HG03575 (cell line): Measurements from ENCODE around the gene DLG4.

Experiments
- ATAC-seq: cut with Tn5 transposase; IDR thresholded peaks from one replicate; pipeline ENCODE4 v1.9.1; 2021; ENCODE audit not compliant: unreplicated experiment, insufficient number of reproducible peaks, low FRiP score; ENCODE audit errors: extremely low read depth

Gene DLG4

GRCh38 chr17:7219812-7220592, at the start of gene DLG4, which contains the start of gene ACADVL:
DLG4 (minus strand) TSS chr17:7219836.
ACADVL (plus strand) TSS chr17:7219938; CDS start chr17:7219985, 47 bp downstream.
- no peak for ATAC-seq

DNA sequence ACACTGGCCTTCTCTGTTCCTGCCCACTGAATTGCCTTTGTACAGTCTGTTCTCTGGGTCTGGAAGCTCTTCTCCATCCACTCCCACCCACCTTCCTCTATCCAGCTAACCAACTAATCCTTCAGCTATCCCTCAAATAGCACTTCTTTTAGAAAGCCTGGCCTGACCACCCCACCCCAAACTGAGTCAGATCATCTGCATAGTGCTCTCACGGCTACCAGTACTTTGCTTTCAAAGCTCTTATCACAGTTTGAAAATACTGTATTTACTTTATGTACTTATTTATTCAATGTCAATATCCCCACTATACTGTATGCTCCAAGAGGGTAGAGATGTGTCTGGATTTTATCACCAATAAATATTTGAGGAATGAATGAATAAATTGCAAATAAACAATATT, 47.1 kb upstream of the DLG4 start:
- ATAC-seq: no peak

DNA sequence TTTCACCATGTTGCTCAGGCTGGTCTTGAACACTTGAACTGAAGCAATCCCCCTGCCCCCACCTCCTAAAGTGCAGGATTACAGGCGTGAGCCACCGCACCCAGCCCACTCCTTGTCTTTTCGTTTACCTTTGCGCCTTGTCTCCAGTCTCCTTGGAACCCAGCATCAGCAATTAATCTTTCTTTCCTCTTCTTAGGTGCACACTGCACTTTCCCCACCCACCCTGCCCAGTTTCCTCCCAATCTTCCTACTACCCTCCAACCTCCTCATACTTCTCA, 44.1 kb upstream of the DLG4 start:
- ATAC-seq: no peak

DNA sequence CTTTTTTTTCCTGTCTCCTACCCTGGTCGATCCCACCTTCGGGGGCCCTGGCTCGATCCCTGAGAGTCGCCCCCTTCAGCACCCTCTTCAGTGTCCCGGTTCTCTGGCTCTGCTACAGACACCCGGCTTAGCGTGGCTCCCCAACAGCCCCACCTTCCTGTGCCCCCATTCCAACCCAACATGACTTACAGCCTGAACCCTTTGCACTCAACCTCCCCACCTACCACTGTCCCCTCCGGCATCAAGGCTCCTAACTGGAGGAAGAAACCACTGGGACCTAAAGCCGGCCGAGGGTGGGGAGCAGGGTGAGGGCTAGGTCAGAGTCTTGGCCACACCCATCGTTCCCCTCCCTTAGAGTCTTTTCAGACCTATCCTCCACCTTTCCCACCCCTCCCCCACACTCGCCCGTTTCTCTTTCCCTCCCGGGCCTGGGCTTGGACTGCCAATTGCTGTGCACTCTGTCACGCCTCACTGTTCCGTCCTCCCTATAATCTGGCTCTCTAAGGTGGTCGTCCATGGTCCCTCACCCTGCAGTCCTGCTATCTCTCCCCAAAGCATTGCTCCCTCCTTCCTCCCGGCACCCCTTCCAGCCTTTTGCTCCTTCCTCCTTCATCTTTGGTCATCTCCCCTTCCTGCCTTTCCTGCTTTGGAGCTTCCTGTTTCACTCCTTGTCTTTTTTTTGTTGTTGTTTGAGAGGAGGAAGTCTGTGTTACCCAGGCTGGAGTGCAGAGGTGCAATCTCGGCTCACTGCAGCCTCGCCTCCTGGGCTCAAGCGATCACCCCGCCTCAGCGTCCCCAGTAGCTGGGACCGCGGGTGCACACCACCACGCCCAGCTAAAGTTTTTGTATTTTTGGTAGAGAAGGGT, 43.5 kb upstream of the DLG4 start:
- ATAC-seq: no peak

GRCh38 chr17:7262192-7262934, 42.7 kb upstream of the DLG4 start, which contains the start of gene CLDN7:
CLDN7 (minus strand) TSS chr17:7262478; CDS start chr17:7262043, 435 bp downstream.
- no peak for ATAC-seq

DNA sequence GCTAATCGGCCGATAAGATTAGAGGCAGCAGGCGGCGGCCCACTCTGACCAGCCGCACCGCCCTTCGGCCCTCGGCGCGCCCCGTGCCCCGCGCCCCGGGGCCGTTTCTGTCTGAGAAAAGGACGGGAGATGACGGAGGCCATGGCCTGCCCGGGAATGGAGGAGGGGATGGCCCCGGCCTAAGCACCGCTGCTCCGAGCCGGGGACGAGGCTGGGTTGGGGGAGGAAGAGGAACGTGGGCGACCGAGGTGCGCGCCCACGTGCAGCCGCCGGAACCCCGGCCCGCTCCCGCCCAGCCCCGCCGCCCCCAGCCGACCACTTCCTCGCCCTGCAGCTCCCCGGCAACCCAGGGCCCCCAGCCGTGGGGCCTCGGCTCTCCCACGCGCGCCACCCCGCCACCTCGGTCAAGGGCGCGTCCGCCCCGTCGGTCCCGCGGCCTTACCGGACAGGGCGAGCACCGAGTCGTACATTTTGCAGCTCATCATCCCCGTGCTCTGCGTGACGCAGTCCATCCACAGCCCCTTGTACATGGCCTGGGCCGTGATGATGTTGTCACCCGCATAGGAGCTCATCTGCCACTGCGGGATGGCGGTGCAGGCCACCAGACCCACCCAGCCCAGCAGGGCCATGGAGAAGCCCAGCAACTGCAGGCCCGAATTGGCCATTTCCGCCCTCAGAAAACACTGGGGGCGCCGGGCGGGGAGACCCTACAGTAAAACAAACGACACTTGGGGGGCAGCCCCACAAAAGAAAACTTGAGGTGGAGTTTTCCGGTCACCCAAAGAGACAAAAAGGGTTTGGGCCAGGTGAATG, 41.9 kb upstream of the DLG4 start:
- no peak for ATAC-seq

DNA sequence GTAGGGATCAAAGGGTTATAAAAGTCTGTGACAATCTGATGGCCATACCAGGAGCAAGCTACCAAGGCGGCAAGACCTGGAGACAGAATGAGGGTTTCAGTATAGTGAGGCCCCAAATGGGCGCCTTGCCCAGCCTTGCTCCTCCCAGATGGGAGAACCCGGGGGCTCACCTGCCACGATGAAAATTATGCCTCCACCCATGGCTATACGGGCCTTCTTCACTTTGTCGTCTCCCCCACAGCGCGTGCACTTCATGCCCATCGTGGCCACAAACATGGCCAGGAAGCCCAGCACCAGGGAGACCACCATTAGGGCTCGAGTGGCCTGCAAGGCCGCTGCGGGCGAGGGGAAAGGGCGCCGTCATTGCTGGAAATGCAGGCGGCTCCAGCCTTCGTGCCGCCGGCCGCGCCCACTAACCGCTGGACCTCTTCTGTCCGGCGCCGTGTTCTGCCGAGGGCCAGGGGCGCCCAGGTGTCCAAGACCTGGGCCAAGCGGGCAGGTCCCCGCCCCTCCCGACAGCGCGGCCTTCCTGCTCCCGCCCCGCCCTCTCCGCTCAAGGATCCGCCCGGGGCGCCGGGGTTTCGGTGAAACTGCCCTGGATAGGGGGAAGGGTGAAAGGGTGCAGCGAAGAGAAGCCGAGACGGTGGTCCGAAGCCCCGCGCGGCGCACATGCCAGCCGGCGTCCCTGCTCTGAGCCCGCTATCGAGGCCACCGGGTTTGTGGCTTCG, 41.2 kb upstream of the DLG4 start:
- no peak for ATAC-seq

DNA sequence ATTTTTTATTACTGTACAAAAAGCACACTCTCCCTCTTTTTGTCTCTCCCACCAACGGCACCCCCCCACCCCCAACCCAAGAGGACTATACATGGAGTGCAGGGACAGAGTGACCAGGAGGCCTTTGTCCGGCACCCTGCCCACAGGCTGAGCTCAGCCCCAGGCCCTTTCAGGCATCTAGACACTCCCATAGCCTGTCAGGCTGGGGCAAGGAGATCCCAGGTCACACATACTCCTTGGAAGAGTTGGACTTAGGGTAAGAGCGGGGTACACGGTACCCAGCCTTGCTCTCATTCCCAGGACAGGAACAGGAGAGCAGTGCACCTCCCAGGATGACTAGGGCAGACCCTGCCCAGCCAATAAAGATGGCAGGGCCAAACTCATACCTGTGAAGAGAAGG, 40.5 kb upstream of the DLG4 start:
- no peak for ATAC-seq

GRCh38 chr17:7259555-7259889, 39.9 kb upstream of the DLG4 start:
- no peak for ATAC-seq

GRCh38 chr17:7258731-7259554, 39.3 kb upstream of the DLG4 start:
- ATAC-seq: no peak

DNA sequence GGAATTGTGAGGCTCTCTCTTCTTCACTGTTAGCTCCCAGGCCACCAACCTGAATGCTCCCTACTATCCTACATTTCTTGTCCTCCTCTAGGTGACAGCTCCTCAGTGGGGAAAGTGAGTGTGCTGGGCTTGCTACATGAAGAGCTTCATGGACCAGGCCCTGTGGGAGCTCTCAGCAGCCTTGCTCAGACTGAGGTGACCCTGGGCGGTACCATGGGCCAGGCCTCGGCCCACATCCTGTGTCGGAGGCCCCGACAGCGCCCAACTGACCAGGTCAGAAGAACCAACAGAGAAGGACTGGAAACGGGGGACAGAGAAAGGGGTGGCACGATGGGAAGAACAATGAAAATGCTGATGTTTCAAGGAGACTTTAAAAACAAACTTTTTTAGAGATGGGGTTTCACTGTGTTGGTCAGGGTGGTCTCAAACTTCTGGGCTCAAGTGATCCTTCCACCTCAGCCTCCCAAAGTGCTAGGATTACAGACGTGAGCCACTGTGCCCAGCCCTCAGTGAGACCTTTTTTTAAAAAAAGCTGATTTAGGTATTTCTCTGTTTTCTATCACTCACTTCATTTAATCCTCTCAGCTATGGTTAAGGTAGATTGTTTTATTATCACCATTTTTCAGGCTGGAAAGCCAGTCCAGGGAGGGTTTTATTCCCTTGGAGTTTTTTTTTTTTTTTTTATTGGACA, 37.3 kb upstream of the DLG4 start:
- no peak for ATAC-seq

- ATAC-seq: no peak
Measured at GRCh38 chr17:7254511-7254910, 34.9 kb upstream of the DLG4 start.

- ATAC-seq: no peak
Measured at GRCh38 chr17:7253082-7253481, 33.4 kb upstream of the DLG4 start.

GRCh38 chr17:7252176-7253043, 32.8 kb upstream of the DLG4 start, which contains the start of gene ELP5:
ELP5 (plus strand) TSS chr17:7252215; CDS start chr17:7252551, 336 bp downstream.
- ATAC-seq: no peak

- ATAC-seq: peak; percentile 61
Measured at GRCh38 chr17:7251661-7252175, 32.1 kb upstream of the DLG4 start, which contains the start of gene CTDNEP1. CTDNEP1 (minus strand) TSS chr17:7251734; CDS start chr17:7251296, 438 bp downstream.
